Measurements from ENCODE around the gene RALGAPA2.

The RALGAPA2 gene

GRCh38 chr20:20683481-20684321 lies 28.7 kb downstream of the RALGAPA2 start:
- DNase-seq (ENCODE audit: low spot score): no peak

- no peak for DNase-seq (ENCODE audit: low spot score)
Measured at GRCh38 chr20:20683020-20683419, 29.4 kb downstream of the RALGAPA2 start.

- no peak for DNase-seq (ENCODE audit: low spot score)
Measured at GRCh38 chr20:20680991-20681508, 31.4 kb downstream of the RALGAPA2 start.

GRCh38 chr20:20679316-20679715 lies 33.1 kb downstream of the RALGAPA2 start:
- no peak for DNase-seq (ENCODE audit: low spot score)

GRCh38 chr20:20677186-20677585 lies 35.3 kb downstream of the RALGAPA2 start:
- no peak for DNase-seq (ENCODE audit: low spot score)

DNA sequence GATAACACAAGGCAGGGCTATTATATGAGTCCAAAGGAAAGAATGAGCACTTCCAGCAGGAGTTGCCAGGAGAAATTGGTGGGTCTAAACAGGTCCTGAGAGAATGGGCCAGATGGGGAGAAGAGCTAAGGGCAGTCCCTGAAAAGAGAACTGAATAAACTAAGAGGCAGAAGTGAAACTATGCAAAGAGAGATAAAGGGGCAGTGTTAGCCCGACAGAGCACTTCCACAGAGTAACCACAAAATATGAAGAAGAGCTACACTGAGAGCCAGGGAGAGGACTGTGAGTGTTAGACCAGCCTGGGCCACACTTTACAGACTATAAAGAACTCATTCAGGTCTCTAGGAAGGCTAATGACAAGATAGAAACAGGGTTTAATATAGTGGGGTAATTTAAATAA lies 43.8 kb downstream of the RALGAPA2 start:
- DNase-seq (ENCODE audit: low spot score): peak; percentile 12

- no peak for DNase-seq (ENCODE audit: low spot score)
Measured at GRCh38 chr20:20666359-20666758, 46.1 kb downstream of the RALGAPA2 start.

DNA sequence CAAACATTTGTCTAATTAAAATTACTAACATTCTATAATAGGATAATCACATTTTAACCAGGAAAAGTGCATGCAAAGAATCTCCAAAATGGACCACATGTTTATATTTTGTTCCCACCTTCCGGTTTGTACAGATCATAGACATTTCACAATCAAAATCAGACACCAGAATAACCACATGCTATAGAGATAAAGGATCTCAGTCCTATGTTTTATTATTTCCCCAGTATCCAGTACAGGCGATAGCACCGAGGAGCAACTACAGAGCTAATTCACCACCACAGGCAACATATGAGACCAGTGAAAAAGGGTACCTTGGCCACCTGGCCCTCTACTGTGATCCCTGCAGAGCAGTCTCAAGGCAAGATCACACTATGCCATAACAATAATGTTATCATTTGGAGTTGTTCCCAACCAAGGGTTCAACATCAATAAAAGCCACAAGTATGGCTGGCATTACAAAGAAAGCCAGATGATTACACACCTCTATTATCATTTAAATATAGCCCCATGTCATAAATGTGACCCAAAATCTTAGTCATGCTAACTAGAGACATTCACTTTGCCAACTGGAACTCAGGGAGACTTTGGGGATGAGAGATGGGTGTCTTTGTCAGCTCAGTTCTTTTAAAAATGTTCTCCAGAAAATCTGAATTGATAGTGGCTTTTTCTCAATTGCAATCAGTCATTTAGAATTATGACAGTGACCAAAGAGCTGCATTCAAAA lies 46.7 kb downstream of the RALGAPA2 start:
- no peak for DNase-seq (ENCODE audit: low spot score)

GRCh38 chr20:20664795-20665589 lies 47.5 kb downstream of the RALGAPA2 start:
- peak; percentile 22 for DNase-seq (ENCODE audit: low spot score)

DNA sequence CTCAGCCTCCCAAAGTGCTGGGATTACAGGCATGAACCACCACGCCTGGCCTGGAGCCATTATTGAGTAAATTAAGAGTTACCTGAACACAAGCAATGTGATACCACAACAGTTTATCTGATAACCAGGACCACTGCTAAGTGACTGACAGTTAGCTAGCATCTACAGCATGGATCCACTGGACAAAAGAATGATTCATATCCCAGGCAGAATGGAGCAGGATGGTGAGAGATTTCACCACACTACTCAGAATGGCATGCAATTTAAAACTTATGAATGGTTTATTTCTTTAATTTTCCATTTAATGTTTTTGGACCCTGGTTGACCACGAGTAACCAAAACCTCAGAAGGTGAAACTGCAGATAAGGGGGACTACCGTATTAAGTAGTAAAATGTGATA lies 48.6 kb downstream of the RALGAPA2 start:
- no peak for DNase-seq (ENCODE audit: low spot score)

DNA sequence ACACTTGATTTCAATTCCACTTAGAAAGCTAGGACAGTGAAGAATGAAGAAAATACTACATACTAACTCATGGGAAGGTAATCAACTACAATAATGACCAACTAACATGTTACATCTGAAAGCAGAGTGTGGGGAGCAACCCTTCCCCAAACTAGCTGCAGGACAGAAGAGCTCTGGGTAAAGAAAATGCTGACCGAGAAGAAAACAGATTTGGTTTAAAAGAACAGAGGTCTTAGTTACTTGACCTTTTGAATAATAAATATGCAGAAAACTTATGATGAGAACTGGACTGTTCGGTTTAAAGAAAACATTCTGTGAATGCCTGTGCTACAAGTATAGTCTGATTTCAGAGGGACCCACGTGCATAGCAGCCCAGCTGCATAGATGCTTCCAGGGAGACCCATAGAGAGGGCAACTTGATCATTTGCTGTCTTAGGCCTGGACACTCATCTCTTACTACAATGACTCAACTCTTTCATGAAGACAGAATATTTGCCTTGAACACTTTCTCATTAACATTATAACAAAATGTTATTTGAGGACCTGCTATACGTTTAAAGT lies 53.5 kb downstream of the RALGAPA2 start:
- no peak for DNase-seq (ENCODE audit: low spot score)

DNA sequence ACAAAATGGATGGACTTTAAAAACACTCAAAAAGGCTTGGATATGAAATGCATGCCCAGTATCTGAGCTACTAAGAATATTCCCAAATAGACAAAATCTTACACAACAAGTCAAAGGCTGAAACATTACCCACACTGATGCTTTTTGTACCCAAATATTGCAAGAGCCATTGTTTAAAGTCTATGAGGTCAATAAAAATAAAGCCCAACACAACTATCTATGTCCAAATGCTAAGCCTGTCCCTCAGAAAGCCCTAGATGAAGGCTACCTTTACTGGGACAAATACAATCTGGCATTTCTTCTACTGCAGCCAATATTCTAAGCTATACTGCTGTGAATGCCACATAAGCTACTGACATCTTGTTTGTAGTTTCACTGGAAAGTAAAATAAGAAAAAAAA lies 54.3 kb downstream of the RALGAPA2 start:
- no peak for DNase-seq (ENCODE audit: low spot score)

GRCh38 chr20:20657092-20657491 lies 55.4 kb downstream of the RALGAPA2 start:
- DNase-seq (ENCODE audit: low spot score): no peak

DNA sequence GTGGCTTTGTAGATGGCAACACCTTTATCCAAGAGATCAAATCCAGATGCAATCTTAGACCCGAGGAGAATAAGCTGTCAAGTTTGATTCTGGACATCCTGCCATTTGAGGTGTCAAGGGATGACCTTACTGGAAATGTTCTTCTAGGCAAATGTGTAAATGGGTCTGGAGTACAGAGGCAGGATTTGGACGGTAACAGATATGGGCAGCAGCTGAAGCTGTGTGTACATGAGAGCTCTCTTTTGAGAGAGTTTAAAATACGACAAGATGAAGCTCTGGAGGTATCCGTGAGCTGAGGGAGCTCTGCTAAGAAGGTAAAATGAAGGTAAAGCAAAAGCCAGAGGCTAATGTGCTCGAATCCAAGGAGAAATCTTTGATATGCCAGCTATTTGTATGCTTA lies 56.6 kb downstream of the RALGAPA2 start:
- DNase-seq (ENCODE audit: low spot score): no peak

DNA sequence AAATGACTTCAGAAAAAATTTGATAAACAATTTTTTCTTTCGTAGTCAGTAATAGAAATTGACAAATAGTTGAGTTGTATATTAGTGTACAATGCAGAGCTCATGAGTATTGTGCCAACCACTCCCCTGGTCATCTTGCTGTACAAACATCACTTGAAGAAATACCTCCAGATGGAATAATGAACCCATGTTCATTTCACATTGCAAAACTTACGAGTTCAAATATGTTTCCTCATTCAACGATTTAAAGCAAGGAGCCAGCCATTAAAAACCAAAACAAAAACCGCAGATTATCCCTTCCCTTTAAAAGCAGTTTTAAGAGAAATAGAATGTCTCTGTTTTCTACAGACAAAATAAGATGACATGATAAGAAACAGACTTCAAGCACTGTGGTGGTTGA lies 62.5 kb downstream of the RALGAPA2 start:
- DNase-seq (ENCODE audit: low spot score): no peak

DNA sequence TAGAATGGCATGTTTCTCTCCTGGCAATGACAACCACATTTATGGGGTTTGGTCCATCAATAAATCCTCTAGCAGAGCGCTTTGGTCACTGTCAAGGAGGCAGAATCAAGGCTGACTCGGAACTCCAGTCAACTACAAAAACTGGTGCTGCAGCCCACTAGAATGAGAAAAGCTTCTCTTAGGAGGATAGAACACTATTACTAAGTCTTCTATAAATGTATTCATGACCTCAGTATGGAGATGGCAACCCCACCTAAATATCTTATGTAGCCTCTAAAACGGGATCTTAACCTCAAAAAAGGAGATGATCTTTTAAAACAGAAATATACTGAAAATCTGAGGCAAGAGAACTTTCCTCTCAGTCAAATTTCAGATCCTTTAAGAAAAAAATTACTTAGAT lies 68.5 kb downstream of the RALGAPA2 start:
- DNase-seq (ENCODE audit: low spot score): no peak

GRCh38 chr20:20641783-20642182 lies 70.7 kb downstream of the RALGAPA2 start:
- DNase-seq (ENCODE audit: low spot score): no peak

- DNase-seq (ENCODE audit: low spot score): no peak
Measured at GRCh38 chr20:20638878-20639277, 73.6 kb downstream of the RALGAPA2 start.

DNA sequence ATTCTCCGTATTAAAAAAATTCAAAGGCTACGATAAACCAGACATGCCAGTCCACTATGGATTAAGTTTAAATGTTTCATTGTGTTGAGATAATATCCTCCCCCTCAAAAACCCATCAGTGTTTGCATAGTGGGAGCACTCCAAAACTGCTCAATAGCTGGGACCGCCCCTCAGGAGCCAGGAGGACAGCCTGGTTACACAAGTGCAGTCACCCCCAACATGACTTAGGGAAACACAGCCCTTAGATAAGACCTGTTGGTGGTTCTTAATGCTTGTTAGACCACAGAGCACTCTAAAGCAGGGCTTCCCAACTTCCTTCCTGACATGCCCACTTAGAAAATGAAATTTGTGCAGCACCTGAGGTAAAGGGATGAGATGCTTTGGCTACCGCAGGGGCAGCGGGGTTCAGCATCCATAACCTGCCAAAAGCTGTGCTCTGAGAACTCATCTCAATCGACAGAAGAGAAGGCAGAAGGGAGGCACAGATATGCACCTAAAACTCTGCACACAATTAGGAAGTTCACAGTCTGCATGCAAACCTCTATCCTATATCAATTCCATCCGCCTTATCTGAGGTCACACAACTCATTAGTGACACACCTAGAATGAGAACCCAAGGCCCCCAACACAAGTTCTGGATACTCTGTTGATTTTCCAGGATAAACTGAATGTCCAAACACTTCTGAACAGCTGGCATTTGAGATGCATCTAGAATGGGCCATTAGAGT lies 74.3 kb downstream of the RALGAPA2 start:
- DNase-seq (ENCODE audit: low spot score): no peak

- DNase-seq (ENCODE audit: low spot score): no peak
Measured at GRCh38 chr20:20635006-20635405, 77.4 kb downstream of the RALGAPA2 start.

DNA sequence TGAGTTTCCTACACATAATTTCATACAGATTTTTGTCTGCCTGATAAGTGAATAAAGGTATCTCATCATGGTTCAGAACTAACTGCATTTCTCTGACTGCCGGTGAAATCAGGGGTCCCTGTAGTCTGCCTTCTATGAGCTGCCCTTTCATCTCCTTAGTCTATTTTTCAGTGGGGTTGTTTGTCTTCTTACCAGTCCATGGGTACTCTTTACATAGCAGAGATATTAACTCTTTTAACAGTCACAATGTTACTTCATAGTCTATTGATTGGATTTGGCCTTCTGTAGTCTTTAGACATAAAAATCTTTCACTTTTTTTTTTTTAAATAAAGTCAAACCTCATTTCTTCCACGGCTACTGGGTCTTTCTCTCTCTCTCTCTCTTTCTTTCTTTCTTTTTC lies 79.8 kb downstream of the RALGAPA2 start:
- DNase-seq (ENCODE audit: low spot score): no peak

All from putamen (tissue), 1 donor.